Measurements from ENCODE around the gene KLK7.

DNA sequence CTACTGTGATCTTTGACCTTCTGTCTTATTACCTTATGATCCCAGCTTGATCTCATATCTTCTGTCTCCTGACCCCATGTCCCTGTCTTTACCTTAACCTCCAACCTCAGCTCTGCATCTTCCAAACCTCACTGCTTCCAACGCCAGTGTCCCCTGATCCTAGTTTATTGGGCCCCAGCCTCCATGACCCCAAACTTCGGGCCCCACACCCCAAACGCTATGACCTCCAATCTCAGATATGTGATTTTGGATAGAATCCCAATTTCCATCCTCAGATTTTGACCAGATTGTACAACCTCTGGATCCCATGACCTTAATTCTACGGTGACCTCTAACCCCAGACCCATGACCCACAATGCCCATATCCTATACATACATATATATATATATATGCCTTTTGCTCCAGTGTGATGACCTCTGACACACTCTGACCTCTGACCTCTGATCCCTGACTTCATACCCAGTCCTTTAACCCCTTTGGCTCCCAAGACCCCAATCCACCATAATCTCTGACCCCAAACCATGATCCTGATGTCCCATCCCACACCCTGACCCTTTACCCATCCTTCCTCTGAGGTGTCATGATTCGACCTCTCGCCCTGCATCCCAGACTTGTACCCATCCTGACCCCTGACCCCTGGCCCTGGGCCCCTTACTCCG, 47.6 kb upstream of the KLK7 start:
- no peak for TF ChIP-seq EZH2 (optimal IDR thresholded peaks at IDR 0.05; ENCODE audit: low read depth, low read length)
- TF ChIP-seq, protein P1, sequence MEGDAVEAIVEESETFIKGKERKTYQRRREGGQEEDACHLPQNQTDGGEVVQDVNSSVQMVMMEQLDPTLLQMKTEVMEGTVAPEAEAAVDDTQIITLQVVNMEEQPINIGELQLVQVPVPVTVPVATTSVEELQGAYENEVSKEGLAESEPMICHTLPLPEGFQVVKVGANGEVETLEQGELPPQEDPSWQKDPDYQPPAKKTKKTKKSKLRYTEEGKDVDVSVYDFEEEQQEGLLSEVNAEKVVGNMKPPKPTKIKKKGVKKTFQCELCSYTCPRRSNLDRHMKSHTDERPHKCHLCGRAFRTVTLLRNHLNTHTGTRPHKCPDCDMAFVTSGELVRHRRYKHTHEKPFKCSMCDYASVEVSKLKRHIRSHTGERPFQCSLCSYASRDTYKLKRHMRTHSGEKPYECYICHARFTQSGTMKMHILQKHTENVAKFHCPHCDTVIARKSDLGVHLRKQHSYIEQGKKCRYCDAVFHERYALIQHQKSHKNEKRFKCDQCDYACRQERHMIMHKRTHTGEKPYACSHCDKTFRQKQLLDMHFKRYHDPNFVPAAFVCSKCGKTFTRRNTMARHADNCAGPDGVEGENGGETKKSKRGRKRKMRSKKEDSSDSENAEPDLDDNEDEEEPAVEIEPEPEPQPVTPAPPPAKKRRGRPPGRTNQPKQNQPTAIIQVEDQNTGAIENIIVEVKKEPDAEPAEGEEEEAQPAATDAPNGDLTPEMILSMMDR (IDR thresholded peaks at IDR 0.05; ENCODE audit: low read length), result no peak
